ENCODE data around the gene KRTAP5-7. TPM values are rescaled to one million over a fixed set of nuclear protein-coding genes. Genes with fewer than 3 reads are reported as not detected.

The KRTAP5-7 gene
- total and polyA plus RNA-seq, 2 of the 8 experiments (the other 6 are each of a cell fraction or from before 2014, with no cell fraction given): not detected

GRCh38 chr11:71482746-71483364 is 44.2 kb upstream of the KRTAP5-7 start:
- peaks cover 8 to 25% (median 23%) of the 10 kb centered on the region in 4 experiments; a peak in 7 of 8 replicates for H3K36me3 ChIP-seq (ENCODE audit: control insufficient read depth in 2 of 4, insufficient read depth in 4 of 4, low read length in 3 of 4)
- no peak overlapping the region for H3K23ac ChIP-seq (ENCODE audit: insufficient read length)
- H3K27me3 ChIP-seq (replicated peaks in 1 of 4; ENCODE audit: control insufficient read depth in 3 of 4, extremely low read depth in 1 of 4, insufficient read depth in 3 of 4, low read length in 3 of 4): no peaks in the 10 kb centered on the region
- no peak overlapping the region for H4K91ac ChIP-seq (replicated peaks; ENCODE audit: insufficient read length, low read length)
- TF ChIP-seq POLR2AphosphoS5 (IDR thresholded peaks at IDR 0.05; ENCODE audit: low read depth, low read length): no peak
- TF ChIP-seq SIN3A (conservative IDR thresholded peaks at IDR 0.05 in 1 of 2, IDR thresholded peaks at IDR 0.05 in 1 of 2; ENCODE audit: low read depth in 1 of 2, low read length in 2 of 2): no peak
- TF ChIP-seq SP4 (IDR thresholded peaks at IDR 0.05; ENCODE audit: low read length): no peak
- TF ChIP-seq HDAC6 (IDR thresholded peaks at IDR 0.05; ENCODE audit: low read depth, low read length): no peak
- no peak for TF ChIP-seq YY1 (IDR thresholded peaks at IDR 0.05; ENCODE audit: low read depth, low read length)
- TF ChIP-seq BACH1 (IDR thresholded peaks at IDR 0.05; ENCODE audit: low read length): no peak
- TF ChIP-seq CTCF (IDR thresholded peaks at IDR 0.05; ENCODE audit: control extremely low read depth in 1 of 3, insufficient read depth in 1 of 3, low read depth in 1 of 3, low read length in 3 of 3): no peak
- no peak for TF ChIP-seq EP300 (IDR thresholded peaks at IDR 0.05; ENCODE audit: borderline replicate concordance in 1 of 2, low read depth in 2 of 2, low read length in 2 of 2)
- no peak overlapping the region for H2AFZ ChIP-seq (ENCODE audit: low read length)
- H3K79me2 ChIP-seq (ENCODE audit: control insufficient read depth in 1 of 2, insufficient read depth in 2 of 2, low read length in 2 of 2): no peaks in the 10 kb centered on the region
- no peak overlapping the region for H3K4ac ChIP-seq (replicated peaks; ENCODE audit: insufficient read length, low read depth, low read length)
- no peak overlapping the region for H2BK15ac ChIP-seq (ENCODE audit: low read length)
- no peak overlapping the region for H2BK20ac ChIP-seq (ENCODE audit: low read length)
- H3K9me3 ChIP-seq (ENCODE audit: insufficient read depth in 2 of 2, low read depth in 1 of 2, low read length in 1 of 2): no peaks in the 10 kb centered on the region
- H2AK5ac ChIP-seq (ENCODE audit: low read depth, low read length): no peak overlapping the region
- no peak overlapping the region for H3K9ac ChIP-seq (replicated peaks in 1 of 4; ENCODE audit: extremely low read depth in 1 of 4, low read depth in 3 of 4, low read length in 3 of 4)
- DNase-seq (ENCODE audit: low read depth in 1 of 2, low spot score in 2 of 2) (no peak), FAIRE-seq (no peak)
- no peak overlapping the region for H2BK120ac ChIP-seq (replicated peaks; ENCODE audit: low read depth, low read length)
- H3K18ac ChIP-seq (ENCODE audit: extremely low read depth, low read length): no peak overlapping the region
- ChIA-PET POLR2A (ENCODE audit: partially characterized antibody) (no interaction called here), CTCF (ENCODE audit: partially characterized antibody) (no interaction called here)
- no peak overlapping the region for H3K27ac ChIP-seq (ENCODE audit: low read depth, low read length)
- no peak overlapping the region for H3K4me2 ChIP-seq (ENCODE audit: insufficient read depth in 1 of 2, low read depth in 2 of 2, low read length in 2 of 2)
- no peak overlapping the region for H4K8ac ChIP-seq (ENCODE audit: extremely low read depth, insufficient read depth, low read length)
- peaks cover 7 to 15% of the 10 kb centered on the region in 2 experiments for H4K20me1 ChIP-seq (replicated peaks in 1 of 2; ENCODE audit: control insufficient read depth in 1 of 2, insufficient read depth in 2 of 2, low read length in 2 of 2)
- no peak overlapping the region for H2BK12ac ChIP-seq (ENCODE audit: low read depth, low read length)
- H3K23me2 ChIP-seq (ENCODE audit: low read depth, low read length): peaks cover 4% of the 10 kb centered on the region; the same call in 1 of the 2 replicates
- H3K4me3 ChIP-seq (ENCODE audit: extremely low read depth in 1 of 4, insufficient read depth in 2 of 4, low read depth in 3 of 4, low read length in 4 of 4): no peak overlapping the region
- no peaks in the 10 kb centered on the region for H3K79me1 ChIP-seq (ENCODE audit: low read depth, low read length)
- H2BK5ac ChIP-seq (ENCODE audit: low read depth, low read length): no peak overlapping the region
- no peak overlapping the region for H3K56ac ChIP-seq (replicated peaks; ENCODE audit: insufficient read length, low read depth, low read length)
- H3K14ac ChIP-seq (ENCODE audit: insufficient read length): no peak overlapping the region
- 85% methylated on average over 13 of the region's 13 CpGs; no CpG with 5 or more reads in 1 of the 2 experiments for WGBS, 2 experiments (ENCODE audit: extremely low coverage in 1 of 2, insufficient coverage in 1 of 2, insufficient read length in 1 of 2, insufficient replicate concordance in 2 of 2, low coverage in 1 of 2, low lambda C conversion rate in 2 of 2, missing lambda C conversion rate in 1 of 2)
- peaks cover 0 to under 1% (median 0%) of the 10 kb centered on the region in 4 experiments; a peak in 2 of 7 replicates for H3K4me1 ChIP-seq (replicated peaks in 1 of 4; ENCODE audit: control insufficient read depth in 3 of 4, insufficient read depth in 4 of 4, low read length in 3 of 4)
- H4K5ac ChIP-seq (ENCODE audit: insufficient read length, low read depth, low read length): no peak overlapping the region
